HG02571 (cell line): ENCODE data around the gene STK32C.

Experiments
- ATAC-seq: cut with Tn5 transposase; IDR thresholded peaks from one replicate; pipeline ENCODE4 v1.9.1; 2021; ENCODE audit warnings: mild to moderate bottlenecking, moderate library complexity; ENCODE audit not compliant: unreplicated experiment

The STK32C gene

GRCh38 chr10:132202070-132202970 lies 105.4 kb downstream of the STK32C start:
- ATAC-seq = no peak

DNA sequence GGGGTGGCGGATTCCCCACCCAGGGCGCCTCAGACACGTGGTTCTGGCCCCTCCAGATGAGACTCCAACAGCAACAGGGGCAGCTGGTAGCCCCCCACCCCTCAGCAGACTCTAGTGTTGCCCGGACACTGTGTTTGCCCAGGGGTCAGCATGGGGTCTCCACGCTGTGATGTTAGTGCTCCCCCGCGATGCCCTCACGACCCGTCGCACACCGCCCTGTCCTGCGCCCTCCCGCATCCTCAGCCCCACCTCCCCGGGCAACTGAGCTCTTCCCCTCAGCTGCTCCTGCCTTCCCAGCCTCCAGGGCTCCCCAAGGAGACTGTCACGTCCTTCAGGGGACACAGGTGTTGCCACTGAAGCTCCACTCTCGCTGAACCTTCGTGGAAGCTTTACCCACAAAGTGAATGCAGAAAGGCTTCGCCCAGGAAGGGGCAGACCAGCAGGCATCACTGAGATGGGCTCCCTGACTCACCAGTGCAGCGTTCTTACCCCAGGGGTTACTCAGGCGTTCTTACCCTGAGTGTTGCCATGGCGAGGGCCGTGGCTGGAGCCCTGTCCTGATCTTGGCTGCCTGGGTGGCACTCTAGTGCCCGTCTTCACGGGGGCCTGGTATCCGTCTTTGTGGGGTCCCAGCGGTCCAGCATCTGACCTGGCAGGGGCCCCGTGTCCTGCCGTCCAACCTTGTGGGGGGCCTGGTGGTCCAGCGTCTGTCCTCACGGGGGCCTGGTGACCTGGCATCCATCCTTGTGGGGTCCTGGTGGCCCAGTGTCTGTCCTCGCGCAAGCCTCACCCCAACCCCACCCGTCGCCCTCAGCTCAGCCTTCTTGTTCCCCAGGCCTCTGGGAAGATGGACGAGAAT lies 106.4 kb downstream of the STK32C start:
- ATAC-seq = no peak

DNA sequence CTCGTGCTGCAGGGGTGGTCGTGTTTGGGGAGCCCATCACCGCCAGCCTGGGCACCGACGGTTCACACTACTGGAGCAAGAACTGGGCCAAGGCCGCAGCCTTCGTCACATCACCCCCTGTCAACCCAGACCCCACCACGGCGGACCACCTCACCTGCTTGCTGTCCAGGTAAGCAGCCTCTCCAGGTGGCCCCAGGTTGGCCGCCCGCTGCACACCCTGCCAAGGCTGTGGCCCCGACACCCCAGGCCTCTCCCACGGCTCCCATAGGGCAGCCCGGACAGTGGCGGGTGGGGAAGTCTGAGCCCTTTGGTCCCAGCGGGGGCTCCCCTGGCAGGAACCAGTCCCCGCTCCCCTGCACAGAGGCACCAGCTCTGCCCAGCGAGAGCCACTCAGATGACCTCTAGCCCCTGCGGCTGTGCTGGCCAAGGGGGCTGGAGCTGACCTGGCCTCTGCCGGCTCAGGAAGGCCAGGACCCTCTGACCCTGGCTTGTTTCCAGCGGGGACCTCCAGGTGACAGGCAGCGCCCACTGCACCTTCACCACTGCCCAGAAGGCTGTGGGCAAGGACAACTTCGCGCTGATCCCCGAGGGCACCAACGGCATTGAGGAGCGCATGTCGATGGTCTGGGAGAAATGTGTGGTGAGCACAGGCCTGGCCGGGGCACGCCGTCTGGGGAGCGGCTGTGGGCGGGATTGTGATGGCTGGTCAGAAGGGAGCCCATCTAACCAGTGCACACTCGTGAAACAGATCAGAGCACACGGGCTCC lies 107.2 kb downstream of the STK32C start:
- no peak for ATAC-seq

DNA sequence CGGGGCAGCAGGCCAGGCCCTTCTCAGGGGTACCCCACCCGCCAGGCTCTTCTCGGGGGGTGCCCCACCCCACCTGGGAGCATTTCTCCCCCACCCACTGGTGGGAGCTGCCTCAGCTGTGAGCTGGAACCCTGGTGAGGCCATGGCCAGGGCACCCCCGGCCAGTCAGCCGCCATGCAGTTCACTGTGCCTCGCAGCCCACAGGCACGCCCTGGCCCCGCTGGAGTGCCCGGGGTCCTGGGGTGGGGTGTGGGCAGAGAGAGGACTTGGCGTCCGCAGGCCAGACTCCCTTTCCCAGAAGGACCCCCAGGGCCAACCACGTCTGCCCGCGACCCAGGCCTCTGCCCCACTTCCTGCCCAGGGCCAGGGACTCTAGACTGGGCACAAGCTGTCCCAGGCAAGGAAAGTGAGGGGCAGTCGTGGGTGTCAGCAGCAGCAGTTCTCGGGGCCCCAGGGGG lies 107.9 kb downstream of the STK32C start:
- ATAC-seq = no peak

DNA sequence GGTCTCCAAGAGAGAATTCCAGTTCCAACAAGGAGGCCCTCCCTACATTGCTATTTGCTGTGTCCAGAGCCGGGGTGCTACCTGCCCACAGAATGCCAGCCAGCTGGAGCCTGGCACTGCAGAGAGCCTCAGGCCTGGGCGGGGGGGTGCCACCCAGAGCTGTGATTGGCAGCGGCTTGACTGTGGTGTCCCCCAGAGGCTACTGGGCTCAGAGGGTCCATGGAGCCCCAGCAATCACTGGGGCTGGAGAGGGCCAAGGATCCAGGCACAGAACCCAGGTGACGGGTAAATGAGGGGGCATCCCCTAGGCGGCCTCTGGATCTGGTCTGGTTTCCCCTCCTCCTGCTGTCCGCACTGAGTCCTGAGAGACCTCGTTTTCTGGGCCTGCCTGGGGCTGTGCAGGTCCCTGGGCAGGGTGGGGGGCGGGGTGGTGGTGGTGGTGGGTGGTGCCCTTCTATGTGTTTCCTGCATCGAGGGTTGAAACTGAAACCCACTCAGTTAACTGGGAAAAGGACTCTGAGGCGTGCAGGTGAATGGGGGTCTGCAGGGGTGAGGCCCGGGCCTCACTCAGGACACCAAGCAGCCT lies 108.4 kb downstream of the STK32C start:
- no peak for ATAC-seq

GRCh38 chr10:132198381-132199181 lies 109.2 kb downstream of the STK32C start:
- ATAC-seq = no peak

DNA sequence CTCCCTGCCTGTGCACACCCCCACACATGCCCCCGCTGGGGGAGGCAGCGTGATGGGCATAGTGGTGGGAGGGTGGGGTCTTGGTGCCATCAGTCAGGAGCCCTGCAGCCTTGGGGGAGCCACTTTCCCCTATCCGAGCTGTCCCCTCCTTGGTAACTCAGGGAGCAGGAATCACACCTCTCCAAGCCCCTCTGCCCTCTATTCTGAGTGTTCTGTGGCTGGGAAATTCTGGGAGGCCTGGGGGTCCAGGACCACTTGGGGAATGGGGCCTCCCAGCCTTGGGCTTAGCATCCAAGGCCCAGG lies 109.7 kb downstream of the STK32C start:
- ATAC-seq = no peak

- no peak for ATAC-seq
These were observed 110.3 kb downstream of the STK32C start for GRCh38 chr10:132197271-132198067.

- no peak for ATAC-seq
These were observed 111.3 kb downstream of the STK32C start for GRCh38 chr10:132196178-132197113.

DNA sequence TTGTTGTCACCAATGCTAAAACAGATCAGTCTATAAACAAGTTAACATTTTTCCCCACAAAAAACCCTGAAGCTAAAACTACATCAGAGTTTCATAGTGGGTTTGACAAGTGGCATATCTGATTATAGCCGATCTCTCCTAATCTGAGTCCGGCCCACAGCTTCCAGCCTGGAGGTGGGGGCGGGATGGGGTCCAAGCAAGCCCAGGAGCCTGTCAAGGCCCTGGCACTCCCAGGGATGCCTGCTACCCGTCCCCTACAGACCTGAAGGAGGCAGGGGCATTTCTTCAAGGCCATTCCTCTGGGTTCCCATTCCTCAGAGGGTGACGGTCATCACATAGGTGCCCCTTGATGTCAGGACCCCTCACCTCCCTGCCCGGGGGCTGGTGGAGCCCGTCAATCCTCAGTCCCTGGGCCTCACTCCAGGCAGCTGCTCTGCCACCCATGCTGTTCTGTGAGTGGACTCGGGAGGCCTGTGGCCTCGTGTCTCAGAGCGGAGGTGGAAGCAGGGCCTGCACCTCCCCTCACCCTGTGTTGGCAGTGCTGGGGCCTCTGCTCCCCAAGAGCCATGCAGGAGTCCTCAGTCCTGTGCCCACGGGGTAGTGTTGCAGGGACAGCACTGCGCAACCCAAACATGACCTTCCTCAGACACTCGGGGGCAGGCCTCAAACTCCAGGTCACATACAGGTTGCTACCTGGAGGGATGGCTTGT lies 112.2 kb downstream of the STK32C start:
- no peak for ATAC-seq

GRCh38 chr10:132194726-132195125 lies 113.0 kb downstream of the STK32C start:
- ATAC-seq = no peak

GRCh38 chr10:132193907-132194552 lies 113.7 kb downstream of the STK32C start:
- no peak for ATAC-seq

- no peak for ATAC-seq
These were observed 114.6 kb downstream of the STK32C start for GRCh38 chr10:132192991-132193665.

GRCh38 chr10:132192076-132192975 lies 115.4 kb downstream of the STK32C start:
- ATAC-seq = no peak

- ATAC-seq = no peak
These were observed 117.8 kb downstream of the STK32C start for GRCh38 chr10:132189810-132190422.
